Kidney epithelial cell (primary cell): Measurements from ENCODE around the gene LPIN1. TPM values are rescaled to one million over a fixed set of nuclear protein-coding genes. Genes with fewer than 3 reads are reported as not detected.

Experiments used
- DNase-seq: peaks from one replicate; pipeline ENCODE4 v3.0.0-alpha.2; 2010; ENCODE audit warnings: low read depth
- H3K27me3 ChIP-seq: 2 replicates; pipeline ENCODE4 v1.6.0; 2011; ENCODE audit warnings: low read length; ENCODE audit not compliant: control insufficient read depth, insufficient read depth
- H3K36me3 ChIP-seq: 2 replicates; pipeline ENCODE4 v1.5.1; 2011; ENCODE audit warnings: low read length; ENCODE audit not compliant: control insufficient read depth, insufficient read depth
- H3K4me3 ChIP-seq: 2 replicates; pipeline ENCODE4 v1.5.1; 2011; ENCODE audit warnings: low read depth, mild to moderate bottlenecking, control low read depth, low read length
- CTCF ChIP-seq: IDR thresholded peaks from 2 replicates; pipeline ENCODE4 v1.5.1; 2011; ENCODE audit warnings: mild to moderate bottlenecking, moderate library complexity, low read length, control low read depth, inconsistent platforms; ENCODE audit not compliant: insufficient read depth, poor library complexity, severe bottlenecking
- total RNA-seq: library from RNA; depleted of rRNA; stranded (reverse); fragments of >200 nt; gene quantifications from 2 replicates; pipeline ENCODE4 v1.2.3, GENCODE V29; 2015

The LPIN1 gene
- total RNA-seq, 1 donor from 2014 or later, result 23.6 TPM

- DNase-seq, result no peak
- no peak overlapping the region for H3K4me3 ChIP-seq
- no peaks in the 10 kb centered on the region for H3K27me3 ChIP-seq
- peaks cover 7% of the 10 kb centered on the region for H3K36me3 ChIP-seq
- no peak for TF ChIP-seq CTCF
Observed at GRCh38 chr2:11786191-11786590, 39.8 kb downstream of the LPIN1 start.

- Histone ChIP-seq H3K36me3 (peaks cover 7% of the 10 kb centered on the region), H3K4me3 (no peak overlapping the region), H3K27me3 (no peaks in the 10 kb centered on the region)
- DNase-seq, result no peak
- no peak for TF ChIP-seq CTCF
Observed at GRCh38 chr2:11786592-11786991, 40.2 kb downstream of the LPIN1 start.

GRCh38 chr2:11787991-11788390 is 41.6 kb downstream of the LPIN1 start:
- DNase-seq, result no peak
- TF ChIP-seq CTCF, result no peak
- Histone ChIP-seq H3K27me3 (no peaks in the 10 kb centered on the region), H3K4me3 (no peak overlapping the region), H3K36me3 (peaks cover 7% of the 10 kb centered on the region)

GRCh38 chr2:11788461-11789124 is 42.2 kb downstream of the LPIN1 start:
- H3K36me3 ChIP-seq, result peaks cover 9% of the 10 kb centered on the region
- H3K27me3 ChIP-seq, result no peaks in the 10 kb centered on the region
- TF ChIP-seq CTCF, result no peak
- no peak overlapping the region for H3K4me3 ChIP-seq
- DNase-seq, result no peak

GRCh38 chr2:11789243-11789642 is 42.8 kb downstream of the LPIN1 start:
- peaks cover 9% of the 10 kb centered on the region for H3K36me3 ChIP-seq
- TF ChIP-seq CTCF, result no peak
- H3K4me3 ChIP-seq, result no peak overlapping the region

DNA sequence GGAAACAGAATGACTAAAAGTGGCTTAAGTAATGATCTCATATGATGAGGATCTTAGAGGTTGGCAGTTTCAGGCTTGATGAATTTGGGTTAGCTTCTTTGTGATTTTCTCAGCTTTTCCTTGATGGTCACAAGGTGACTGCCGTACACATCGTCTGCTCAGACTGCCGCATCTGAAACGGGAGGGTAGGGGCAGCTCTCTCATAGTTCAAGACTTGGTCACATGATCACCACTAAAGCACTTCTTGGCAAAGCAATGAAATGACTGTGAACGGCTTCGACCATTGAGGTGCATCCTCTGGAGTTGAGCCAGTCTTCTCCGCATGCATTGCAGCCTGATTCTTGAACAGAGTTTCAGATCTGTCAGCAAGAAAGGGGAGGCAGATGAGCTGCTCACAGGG is 43.8 kb downstream of the LPIN1 start:
- H3K27me3 ChIP-seq, result no peaks in the 10 kb centered on the region
- no peak for DNase-seq
- H3K4me3 ChIP-seq, result no peak overlapping the region
- H3K36me3 ChIP-seq, result peaks cover 4% of the 10 kb centered on the region
- TF ChIP-seq CTCF, result no peak

More at GRCh38 chr2:11789243-11789642, 42.8 kb downstream of the LPIN1 start:
- DNase-seq, result no peak
- no peaks in the 10 kb centered on the region for H3K27me3 ChIP-seq
